Measurements from ENCODE around the gene RMDN2.
A peak's percentile ranks its signal among the peaks of the same experiment; 100 is the strongest.

RMDN2 gene

GRCh38 chr2:37896319-37896718, 28.8 kb upstream of the RMDN2 start:
- Histone ChIP-seq H3K27ac (ENCODE audit: low read depth in 2 of 2, low read length in 2 of 2) (no peak overlapping the region), H3K27me3 (ENCODE audit: control insufficient read depth in 2 of 2, insufficient read depth in 2 of 2, low read length in 2 of 2) (no peaks in the 10 kb centered on the region), H3K36me3 (ENCODE audit: control insufficient read depth in 2 of 2, insufficient read depth in 2 of 2, low read length in 2 of 2) (no peaks in the 10 kb centered on the region), H3K9ac (ENCODE audit: low read depth in 1 of 2, low read length in 2 of 2) (no peak overlapping the region), H3K9me3 (ENCODE audit: control insufficient read depth in 2 of 2, low read length in 2 of 2) (no peaks in the 10 kb centered on the region), H3K4me1 (ENCODE audit: control insufficient read depth in 2 of 2, insufficient read depth in 2 of 2, low read length in 2 of 2) (peaks cover 0 to 7% of the 10 kb centered on the region in 2 donors), H3K4me3 (ENCODE audit: low read length in 2 of 2) (no peak overlapping the region)

DNA sequence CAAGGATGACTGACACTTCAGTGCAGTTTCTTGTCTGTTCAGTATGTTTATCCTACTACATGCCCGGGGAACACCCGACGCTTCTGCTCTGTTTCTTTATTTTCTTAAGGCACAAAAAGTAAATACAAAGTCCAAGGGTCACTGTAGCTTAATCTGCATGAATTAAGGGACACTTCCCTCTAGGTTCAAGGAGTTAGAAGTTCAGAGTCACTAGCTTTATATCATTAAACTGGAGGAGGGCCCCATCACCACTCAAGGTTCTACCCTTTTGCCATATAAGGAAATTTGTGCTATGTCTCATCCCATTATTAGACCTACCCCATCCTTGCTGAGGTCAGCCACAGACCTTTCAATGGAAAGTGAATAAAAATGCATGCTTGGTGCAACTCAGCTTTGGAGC, 27.6 kb upstream of the RMDN2 start:
- Histone ChIP-seq H3K36me3 (ENCODE audit: control insufficient read depth in 2 of 2, insufficient read depth in 2 of 2, low read length in 2 of 2) (no peaks in the 10 kb centered on the region), H3K27ac (ENCODE audit: low read depth in 2 of 2, low read length in 2 of 2) (no peak overlapping the region), H3K9ac (ENCODE audit: low read depth in 1 of 2, low read length in 2 of 2) (no peak overlapping the region), H3K4me3 (ENCODE audit: low read length in 2 of 2) (no peak overlapping the region), H3K9me3 (ENCODE audit: control insufficient read depth in 2 of 2, low read length in 2 of 2) (no peaks in the 10 kb centered on the region), H3K27me3 (ENCODE audit: control insufficient read depth in 2 of 2, insufficient read depth in 2 of 2, low read length in 2 of 2) (no peaks in the 10 kb centered on the region), H3K4me1 (ENCODE audit: control insufficient read depth in 2 of 2, insufficient read depth in 2 of 2, low read length in 2 of 2) (peaks cover 0 to 8% of the 10 kb centered on the region in 2 donors)

DNA sequence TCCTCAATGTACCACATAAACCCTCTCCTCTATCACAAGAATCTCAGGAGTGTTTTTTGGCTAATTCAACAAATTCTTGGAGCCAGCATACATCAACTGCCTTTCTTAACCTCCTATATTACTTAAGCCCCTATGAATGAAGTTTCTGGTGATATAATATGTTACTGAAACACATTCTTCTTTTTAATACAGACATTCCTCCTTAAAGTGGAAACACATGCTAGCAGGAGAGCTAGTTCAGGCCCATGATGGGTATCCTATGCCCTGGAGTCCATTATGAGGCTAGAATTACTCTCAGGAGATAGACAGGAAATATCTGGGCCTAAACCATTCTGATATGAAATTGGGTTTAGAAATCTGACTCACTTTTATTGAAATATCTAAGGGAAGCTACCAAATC, 26.6 kb upstream of the RMDN2 start:
- Histone ChIP-seq H3K4me1 (ENCODE audit: control insufficient read depth in 2 of 2, insufficient read depth in 2 of 2, low read length in 2 of 2) (peaks cover 0 to 12% of the 10 kb centered on the region in 2 donors), H3K27ac (ENCODE audit: low read depth in 2 of 2, low read length in 2 of 2) (no peak overlapping the region), H3K9ac (ENCODE audit: low read depth in 1 of 2, low read length in 2 of 2) (no peak overlapping the region), H3K4me3 (ENCODE audit: low read length in 2 of 2) (no peak overlapping the region), H3K27me3 (ENCODE audit: control insufficient read depth in 2 of 2, insufficient read depth in 2 of 2, low read length in 2 of 2) (no peaks in the 10 kb centered on the region), H3K36me3 (ENCODE audit: control insufficient read depth in 2 of 2, insufficient read depth in 2 of 2, low read length in 2 of 2) (no peaks in the 10 kb centered on the region), H3K9me3 (ENCODE audit: control insufficient read depth in 2 of 2, low read length in 2 of 2) (no peaks in the 10 kb centered on the region)

- Histone ChIP-seq H3K36me3 (ENCODE audit: control insufficient read depth in 2 of 2, insufficient read depth in 2 of 2, low read length in 2 of 2) (no peaks in the 10 kb centered on the region), H3K4me1 (ENCODE audit: control insufficient read depth in 2 of 2, insufficient read depth in 2 of 2, low read length in 2 of 2) (peaks cover 4 to 17% of the 10 kb centered on the region in 2 donors), H3K27ac (ENCODE audit: low read depth in 2 of 2, low read length in 2 of 2) (peak overlapping the region in 1 of 2 donors; percentile 15), H3K9ac (ENCODE audit: low read depth in 1 of 2, low read length in 2 of 2) (no peak overlapping the region), H3K27me3 (ENCODE audit: control insufficient read depth in 2 of 2, insufficient read depth in 2 of 2, low read length in 2 of 2) (no peaks in the 10 kb centered on the region), H3K9me3 (ENCODE audit: control insufficient read depth in 2 of 2, low read length in 2 of 2) (no peaks in the 10 kb centered on the region), H3K4me3 (ENCODE audit: low read length in 2 of 2) (no peak overlapping the region)
Measured at GRCh38 chr2:37902991-37903390, 22.1 kb upstream of the RMDN2 start.

DNA sequence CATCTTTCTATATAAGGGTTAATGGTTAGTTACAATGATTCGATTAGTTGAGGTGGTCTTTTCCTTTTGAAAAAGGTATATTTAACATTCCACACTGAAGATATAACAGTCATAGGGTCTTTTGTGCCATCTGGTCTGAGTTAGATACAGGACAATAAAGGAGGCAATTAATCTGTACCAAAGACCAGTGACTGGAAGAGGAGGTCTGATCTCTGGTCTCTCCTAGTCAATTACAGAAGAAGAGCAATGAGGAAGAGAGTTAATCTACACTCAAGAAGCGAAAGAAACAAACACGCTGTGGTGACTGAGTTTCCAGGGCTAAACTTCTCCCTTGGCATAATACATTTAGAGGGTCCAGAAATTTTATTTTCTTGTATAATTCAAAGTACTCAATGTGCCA, 20.7 kb upstream of the RMDN2 start:
- no peaks in the 10 kb centered on the region for H3K36me3 ChIP-seq (ENCODE audit: control insufficient read depth in 2 of 2, insufficient read depth in 2 of 2, low read length in 2 of 2)
- H3K9me3 ChIP-seq (ENCODE audit: control insufficient read depth in 2 of 2, low read length in 2 of 2) = no peaks in the 10 kb centered on the region
- H3K27me3 ChIP-seq (ENCODE audit: control insufficient read depth in 2 of 2, insufficient read depth in 2 of 2, low read length in 2 of 2) = no peaks in the 10 kb centered on the region
- peak overlapping the region; percentile 68 to 82 for H3K27ac ChIP-seq (ENCODE audit: low read depth in 2 of 2, low read length in 2 of 2)
- peaks cover 4 to 17% of the 10 kb centered on the region in 2 donors for H3K4me1 ChIP-seq (ENCODE audit: control insufficient read depth in 2 of 2, insufficient read depth in 2 of 2, low read length in 2 of 2)
- H3K9ac ChIP-seq (ENCODE audit: low read depth in 1 of 2, low read length in 2 of 2) = no peak overlapping the region
- peak overlapping the region in 1 of 2 donors; percentile 20 for H3K4me3 ChIP-seq (ENCODE audit: low read length in 2 of 2)

DNA sequence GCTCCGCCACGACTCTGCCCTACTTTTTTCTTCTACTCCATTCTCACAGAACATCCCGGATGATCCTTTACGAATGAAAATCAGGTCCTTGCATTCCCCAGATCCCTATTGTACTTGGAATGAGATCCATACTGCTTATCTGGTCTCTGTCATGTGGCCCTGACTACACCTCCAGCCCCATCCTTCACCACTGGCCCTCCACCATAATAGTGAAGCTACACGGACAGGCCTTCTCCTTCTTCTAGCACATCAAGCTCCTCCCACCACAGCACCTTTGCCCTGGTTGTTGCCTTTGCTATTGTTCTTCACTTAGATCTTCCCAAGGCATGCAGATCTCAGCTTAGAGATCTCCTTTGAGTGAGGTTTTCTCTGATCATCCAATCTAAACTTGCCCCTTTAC, 20.1 kb upstream of the RMDN2 start:
- Histone ChIP-seq H3K4me3 (ENCODE audit: low read length in 2 of 2) (peak overlapping the region; percentile 20 to 29), H3K9ac (ENCODE audit: low read depth in 1 of 2, low read length in 2 of 2) (peak overlapping the region in 1 of 2 donors; percentile 25), H3K4me1 (ENCODE audit: control insufficient read depth in 2 of 2, insufficient read depth in 2 of 2, low read length in 2 of 2) (peaks cover 4 to 17% of the 10 kb centered on the region in 2 donors), H3K27ac (ENCODE audit: low read depth in 2 of 2, low read length in 2 of 2) (peak overlapping the region; percentile 68 to 82), H3K27me3 (ENCODE audit: control insufficient read depth in 2 of 2, insufficient read depth in 2 of 2, low read length in 2 of 2) (no peaks in the 10 kb centered on the region), H3K36me3 (ENCODE audit: control insufficient read depth in 2 of 2, insufficient read depth in 2 of 2, low read length in 2 of 2) (no peaks in the 10 kb centered on the region), H3K9me3 (ENCODE audit: control insufficient read depth in 2 of 2, low read length in 2 of 2) (no peaks in the 10 kb centered on the region)

- Histone ChIP-seq H3K4me3 (ENCODE audit: low read length in 2 of 2) (no peak overlapping the region), H3K27ac (ENCODE audit: low read depth in 2 of 2, low read length in 2 of 2) (no peak overlapping the region), H3K9me3 (ENCODE audit: control insufficient read depth in 2 of 2, low read length in 2 of 2) (no peaks in the 10 kb centered on the region), H3K9ac (ENCODE audit: low read depth in 1 of 2, low read length in 2 of 2) (no peak overlapping the region), H3K4me1 (ENCODE audit: control insufficient read depth in 2 of 2, insufficient read depth in 2 of 2, low read length in 2 of 2) (peaks cover 4 to 17% of the 10 kb centered on the region in 2 donors), H3K27me3 (ENCODE audit: control insufficient read depth in 2 of 2, insufficient read depth in 2 of 2, low read length in 2 of 2) (no peaks in the 10 kb centered on the region), H3K36me3 (ENCODE audit: control insufficient read depth in 2 of 2, insufficient read depth in 2 of 2, low read length in 2 of 2) (no peaks in the 10 kb centered on the region)
Measured at GRCh38 chr2:37906131-37906530, 19.0 kb upstream of the RMDN2 start.

DNA sequence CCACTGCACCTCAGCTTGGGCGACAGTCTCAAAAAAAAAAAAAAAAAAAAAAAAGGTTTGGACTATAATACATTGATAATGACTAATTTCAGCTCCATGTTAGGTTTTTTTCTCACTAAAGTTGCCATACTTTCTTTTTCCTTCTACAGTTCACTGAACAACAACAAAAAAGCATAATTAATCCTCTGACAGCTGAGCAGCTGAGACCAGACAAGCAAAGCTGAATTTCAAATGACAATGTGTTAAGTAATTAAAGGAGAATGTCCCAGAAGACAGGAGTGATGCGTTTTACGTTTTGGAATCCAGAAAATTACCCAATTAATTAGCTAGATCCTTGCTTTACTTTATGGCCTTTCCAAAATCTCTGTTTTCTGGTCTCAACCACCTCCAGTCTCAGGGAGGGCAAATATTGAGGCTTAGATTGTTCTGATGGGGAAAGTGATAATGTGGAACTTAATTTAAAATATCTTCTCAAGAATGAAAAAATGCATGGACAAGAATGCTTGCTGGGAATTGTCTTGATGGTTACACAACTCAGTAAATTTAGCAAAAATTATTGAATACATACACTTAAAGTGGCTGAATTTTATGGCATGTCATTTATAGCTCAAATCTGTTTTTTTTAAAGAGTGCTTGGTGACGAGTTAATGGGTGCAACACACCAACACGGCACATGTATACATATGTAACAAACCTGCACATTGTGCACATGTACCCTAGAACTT, 17.4 kb upstream of the RMDN2 start:
- no peak overlapping the region for H3K9ac ChIP-seq (ENCODE audit: low read depth in 1 of 2, low read length in 2 of 2)
- no peaks in the 10 kb centered on the region for H3K9me3 ChIP-seq (ENCODE audit: control insufficient read depth in 2 of 2, low read length in 2 of 2)
- H3K27me3 ChIP-seq (ENCODE audit: control insufficient read depth in 2 of 2, insufficient read depth in 2 of 2, low read length in 2 of 2) = no peaks in the 10 kb centered on the region
- no peaks in the 10 kb centered on the region for H3K36me3 ChIP-seq (ENCODE audit: control insufficient read depth in 2 of 2, insufficient read depth in 2 of 2, low read length in 2 of 2)
- H3K27ac ChIP-seq (ENCODE audit: low read depth in 2 of 2, low read length in 2 of 2) = no peak overlapping the region
- H3K4me1 ChIP-seq (ENCODE audit: control insufficient read depth in 2 of 2, insufficient read depth in 2 of 2, low read length in 2 of 2) = peaks cover 4 to 15% of the 10 kb centered on the region in 2 donors
- H3K4me3 ChIP-seq (ENCODE audit: low read length in 2 of 2) = no peak overlapping the region

- Histone ChIP-seq H3K27ac (ENCODE audit: low read depth in 2 of 2, low read length in 2 of 2) (no peak overlapping the region), H3K27me3 (ENCODE audit: control insufficient read depth in 2 of 2, insufficient read depth in 2 of 2, low read length in 2 of 2) (no peaks in the 10 kb centered on the region), H3K4me1 (ENCODE audit: control insufficient read depth in 2 of 2, insufficient read depth in 2 of 2, low read length in 2 of 2) (no peaks in the 10 kb centered on the region), H3K9ac (ENCODE audit: low read depth in 1 of 2, low read length in 2 of 2) (no peak overlapping the region), H3K4me3 (ENCODE audit: low read length in 2 of 2) (no peak overlapping the region), H3K36me3 (ENCODE audit: control insufficient read depth in 2 of 2, insufficient read depth in 2 of 2, low read length in 2 of 2) (no peaks in the 10 kb centered on the region), H3K9me3 (ENCODE audit: control insufficient read depth in 2 of 2, low read length in 2 of 2) (no peaks in the 10 kb centered on the region)
Measured at GRCh38 chr2:37911296-37911873, 13.7 kb upstream of the RMDN2 start.

DNA sequence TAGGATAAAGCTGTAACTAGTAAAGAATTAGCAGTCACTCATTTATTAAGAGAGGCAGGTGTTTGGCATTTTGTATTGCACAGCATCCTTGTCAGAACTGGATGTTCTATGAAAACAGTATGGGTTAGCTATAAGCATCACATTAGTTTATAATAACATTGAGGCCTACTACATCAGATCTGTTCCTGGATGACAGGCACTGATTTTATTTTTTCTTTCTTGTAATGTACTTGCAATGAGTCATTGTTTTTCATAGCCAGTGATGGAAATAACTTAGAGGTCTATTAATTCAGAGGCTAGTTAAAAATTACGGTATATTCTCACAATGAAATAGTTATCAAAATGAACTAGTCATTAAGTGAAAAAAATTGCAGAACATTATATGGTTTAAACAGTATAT, 13.0 kb upstream of the RMDN2 start:
- Histone ChIP-seq H3K9ac (ENCODE audit: low read depth in 1 of 2, low read length in 2 of 2) (no peak overlapping the region), H3K4me3 (ENCODE audit: low read length in 2 of 2) (no peak overlapping the region), H3K27ac (ENCODE audit: low read depth in 2 of 2, low read length in 2 of 2) (no peak overlapping the region), H3K27me3 (ENCODE audit: control insufficient read depth in 2 of 2, insufficient read depth in 2 of 2, low read length in 2 of 2) (no peaks in the 10 kb centered on the region), H3K4me1 (ENCODE audit: control insufficient read depth in 2 of 2, insufficient read depth in 2 of 2, low read length in 2 of 2) (no peaks in the 10 kb centered on the region), H3K9me3 (ENCODE audit: control insufficient read depth in 2 of 2, low read length in 2 of 2) (no peaks in the 10 kb centered on the region), H3K36me3 (ENCODE audit: control insufficient read depth in 2 of 2, insufficient read depth in 2 of 2, low read length in 2 of 2) (no peaks in the 10 kb centered on the region)

Measured in mucosa of rectum (tissue), 2 donors.